DMS 273 (cell line): ENCODE data around the gene XXYLT1.
A peak's percentile ranks its signal among the peaks of the same experiment; 100 is the strongest.

ENCODE experiments used
- DNase-seq: peaks from one replicate; lab custom pipeline; 2025; ENCODE audit not compliant: unreplicated experiment; lab: John Stamatoyannopoulos, UW

The XXYLT1 gene

DNA sequence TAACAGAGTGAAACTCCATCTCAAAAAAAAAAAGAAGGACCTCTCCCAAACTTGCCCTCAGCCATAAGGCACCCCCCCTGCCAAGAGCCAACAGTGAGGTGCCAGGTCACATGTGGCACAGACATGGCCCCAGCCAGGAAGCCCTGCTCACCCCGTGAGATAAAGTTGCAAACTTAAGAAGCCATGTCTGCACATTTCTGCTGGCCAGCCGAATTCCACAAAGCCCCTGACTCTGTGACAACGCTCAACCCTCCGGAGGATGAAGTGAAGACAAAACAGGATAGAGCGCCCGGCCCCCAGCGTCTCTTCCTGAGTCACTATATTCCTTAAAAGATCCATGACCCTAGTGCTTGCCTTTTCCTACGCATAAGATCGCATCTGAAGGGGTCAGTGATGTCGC is 188.1 kb downstream of the XXYLT1 start:
- no peak for DNase-seq

GRCh38 chr3:195081242-195081963 is 189.6 kb downstream of the XXYLT1 start:
- DNase-seq = peak; percentile 49

DNA sequence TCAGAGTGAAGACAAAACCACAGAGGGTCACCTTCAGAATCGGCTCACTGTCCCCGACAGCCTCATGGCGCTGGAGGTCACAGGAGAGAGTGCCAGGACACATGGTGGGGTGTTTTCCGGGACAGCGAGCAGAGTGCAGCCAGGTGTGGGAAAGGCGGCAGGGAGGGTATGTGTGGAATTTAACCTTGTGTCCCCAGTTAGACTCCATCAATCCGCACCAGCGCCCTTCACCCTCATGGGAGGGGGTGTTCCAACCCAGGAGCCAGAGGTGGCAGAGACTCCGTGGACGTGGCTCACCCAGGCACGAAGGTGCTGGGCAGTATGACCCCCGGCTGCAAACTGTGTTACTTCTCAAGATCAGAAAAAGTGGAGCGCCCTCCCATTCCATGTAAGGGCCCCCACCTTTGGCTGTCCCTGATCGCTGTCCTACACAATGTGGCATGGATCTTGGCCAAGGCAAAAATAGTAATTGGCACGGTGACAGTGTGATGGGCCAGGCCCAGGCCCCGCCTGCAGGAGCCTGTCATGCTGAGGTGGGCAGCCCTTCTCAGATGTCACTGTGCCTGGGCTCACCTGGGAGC is 190.3 kb downstream of the XXYLT1 start:
- peak; percentile 54 for DNase-seq

- peak; percentile 60 for DNase-seq
These were observed 190.8 kb downstream of the XXYLT1 start for GRCh38 chr3:195080125-195080524.

DNA sequence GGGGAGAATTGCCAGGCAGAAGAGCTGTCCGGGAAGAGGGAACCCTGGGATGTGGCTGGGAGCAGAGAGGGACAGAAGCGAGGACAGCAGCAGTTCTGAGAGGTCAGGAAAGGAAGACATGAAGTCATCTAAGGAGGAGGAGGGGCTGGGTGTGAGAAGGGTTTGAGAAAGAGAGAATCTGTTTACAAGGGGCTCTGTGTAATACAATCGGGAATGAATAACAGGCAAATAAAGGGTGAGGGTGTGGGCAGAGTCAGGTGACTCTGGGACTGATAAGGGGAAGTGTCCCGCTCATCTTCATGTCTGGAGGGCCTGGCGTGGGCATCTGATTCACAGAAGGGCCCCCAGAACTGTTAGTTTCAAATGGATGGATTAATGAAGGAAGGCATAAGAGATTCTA is 191.3 kb downstream of the XXYLT1 start:
- DNase-seq = peak; percentile 44

DNA sequence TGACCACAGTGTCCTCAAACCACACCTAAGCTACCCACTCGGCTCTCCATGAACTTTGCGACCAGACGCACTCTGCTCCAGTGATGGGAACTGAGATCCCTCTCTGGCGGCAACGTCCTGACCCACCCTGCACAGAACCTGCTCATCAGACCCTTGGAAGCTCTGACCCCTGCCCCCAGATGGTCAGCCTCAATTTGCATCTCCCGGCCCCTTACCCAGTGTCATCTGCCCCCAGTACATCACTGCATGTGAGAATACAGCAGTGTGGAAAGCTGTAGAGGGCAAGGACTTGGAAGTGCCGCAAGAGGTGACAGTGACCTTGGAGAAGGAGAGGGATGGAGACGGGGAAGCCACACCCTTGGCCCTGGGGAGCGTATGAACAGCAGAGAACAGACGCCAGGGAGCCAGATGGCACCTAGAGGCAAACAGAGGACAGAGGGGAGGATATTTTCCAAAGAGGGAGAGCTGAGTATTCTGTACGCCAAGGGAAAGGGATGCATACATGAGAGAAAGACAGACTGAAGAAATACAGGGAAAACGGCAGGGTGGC is 192.0 kb downstream of the XXYLT1 start:
- DNase-seq = peak; percentile 89

DNA sequence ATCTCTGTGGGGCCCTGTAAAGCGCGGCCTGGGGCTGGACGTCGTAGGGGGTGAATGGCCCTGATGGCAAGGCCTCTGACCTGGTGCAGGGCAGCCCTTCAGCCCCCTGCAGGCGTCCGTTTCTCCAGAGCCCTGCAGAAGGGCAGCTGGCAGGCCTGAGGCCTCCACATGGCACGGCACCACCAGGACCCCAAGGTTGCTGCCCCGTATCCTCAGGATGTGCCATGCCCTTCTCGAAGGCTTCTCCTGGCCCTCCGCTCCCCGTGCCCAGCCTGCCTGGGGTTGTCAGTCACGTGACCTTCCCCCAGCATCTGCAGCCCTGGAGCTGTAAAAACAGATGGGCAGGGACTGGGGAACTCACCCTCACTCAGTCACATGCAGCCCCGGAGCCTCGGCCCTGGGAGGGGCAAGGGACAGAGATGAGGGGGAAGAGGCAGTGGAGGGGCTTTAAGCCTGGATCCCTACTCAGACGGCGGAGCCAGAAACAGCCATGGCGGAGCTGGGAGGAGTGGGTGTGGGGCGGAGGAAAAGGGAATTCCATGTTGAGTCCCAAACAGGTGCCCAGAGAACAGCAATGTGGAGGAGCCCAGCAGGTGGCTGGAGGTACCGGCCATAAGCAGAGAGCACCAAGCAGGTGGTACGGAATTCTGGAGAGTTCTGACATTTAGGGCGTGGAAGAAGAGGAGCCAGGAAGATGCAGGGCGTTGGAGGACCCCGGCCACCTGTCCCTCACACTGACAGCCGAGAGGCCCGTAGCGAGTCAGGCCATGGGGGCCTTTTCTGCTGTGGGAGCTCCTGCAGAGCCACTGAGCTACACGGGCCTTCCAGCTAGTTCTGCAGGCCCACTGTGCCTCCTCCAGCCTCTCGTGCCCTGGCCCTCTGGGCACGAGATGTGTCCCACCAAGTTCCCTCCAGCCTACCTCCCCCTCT is 193.1 kb downstream of the XXYLT1 start:
- DNase-seq = peak; percentile 91

- no peak for DNase-seq
These were observed 193.9 kb downstream of the XXYLT1 start for GRCh38 chr3:195076981-195077610.

DNA sequence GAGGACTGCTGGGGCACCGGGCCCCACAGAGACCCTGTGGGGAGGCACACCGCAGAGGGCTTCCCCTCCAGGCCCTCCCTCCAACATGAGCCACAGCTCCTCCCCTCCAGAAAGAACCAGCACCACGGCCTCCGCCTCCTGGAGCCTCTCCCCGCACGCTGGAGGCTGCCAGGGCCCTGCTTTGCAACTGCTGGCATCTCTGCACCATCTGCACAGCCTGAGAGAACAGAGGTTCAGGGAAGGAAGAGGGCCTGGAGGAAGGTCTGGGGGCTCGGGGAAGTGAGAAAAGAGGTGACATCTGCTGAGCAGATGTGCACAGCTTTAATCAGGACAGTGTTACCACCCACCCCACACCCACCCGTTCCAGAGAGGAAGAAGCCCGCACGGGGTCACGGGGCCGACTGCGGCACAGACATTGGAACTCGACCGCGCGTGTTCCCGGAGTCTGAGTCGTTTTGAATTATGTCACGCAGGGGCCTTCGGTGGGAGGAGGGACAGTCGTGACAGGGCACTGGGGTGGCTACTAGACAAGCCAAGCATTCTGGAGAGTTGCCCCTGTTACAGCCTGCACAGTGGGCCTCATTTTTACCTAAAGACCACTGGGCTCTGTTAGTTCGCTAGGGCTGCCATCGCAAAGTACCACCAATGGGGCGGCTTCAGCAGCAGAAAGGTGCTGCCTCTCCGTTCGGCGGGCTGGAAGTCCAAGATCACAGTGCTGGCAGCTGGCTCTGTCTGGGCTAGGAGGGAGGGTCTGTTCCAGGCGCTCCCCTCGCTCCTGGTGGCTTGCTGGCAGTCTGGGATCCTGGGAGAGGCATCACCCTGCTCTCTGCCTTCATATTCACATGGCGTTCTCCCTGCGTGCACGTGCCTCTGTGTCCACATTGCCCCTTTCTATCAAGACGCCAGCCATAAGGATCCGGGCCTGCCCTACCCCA is 194.8 kb downstream of the XXYLT1 start:
- peak; percentile 83 for DNase-seq

GRCh38 chr3:195075199-195075940 is 195.6 kb downstream of the XXYLT1 start:
- DNase-seq = peak; percentile 50

- no peak for DNase-seq
These were observed 196.8 kb downstream of the XXYLT1 start for GRCh38 chr3:195073866-195074860.

- no peak for DNase-seq
These were observed 197.9 kb downstream of the XXYLT1 start for GRCh38 chr3:195072916-195073564.

GRCh38 chr3:195071916-195072820 is 198.8 kb downstream of the XXYLT1 start:
- DNase-seq = no peak

GRCh38 chr3:195071011-195071728 is 199.8 kb downstream of the XXYLT1 start:
- DNase-seq = no peak

DNA sequence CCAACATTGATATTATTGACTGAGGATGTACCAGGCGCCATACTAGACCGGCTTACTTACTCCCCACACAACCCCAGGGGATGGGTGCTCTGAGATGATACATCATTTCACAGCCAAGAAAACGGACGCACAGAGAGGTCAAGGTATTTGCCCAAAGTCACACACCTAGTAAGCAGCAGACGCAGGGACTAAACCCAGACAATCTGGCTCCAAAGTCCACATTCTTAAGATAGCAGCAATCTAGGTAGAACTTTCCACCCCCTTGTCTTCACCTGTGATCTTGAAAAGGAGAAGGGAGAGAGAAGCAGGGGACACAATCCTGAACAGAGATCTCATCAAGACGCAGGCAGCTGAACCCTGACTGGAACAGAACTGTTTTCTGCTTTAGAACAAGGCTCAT is 200.6 kb downstream of the XXYLT1 start:
- DNase-seq = no peak
